IPS-NIHi7 (cell line): ENCODE measurements around the gene ZSCAN31.
"Not testable (repeated sequence)": the region's sequence is repeated elsewhere in the genome, so short reads cannot be mapped to it uniquely, and the experiment has no call there.

ENCODE experiments used
- DNase-seq: peaks from one replicate; pipeline ENCODE4 v3.0.0; 2012; ENCODE audit warnings: mixed read lengths; ENCODE audit errors: extremely low spot score

ZSCAN31 gene

GRCh38 chr6:28317866-28318265 is 18.1 kb downstream of the ZSCAN31 start:
- not testable (repeated sequence) for DNase-seq

GRCh38 chr6:28315628-28316027 is 20.3 kb downstream of the ZSCAN31 start:
- no peak for DNase-seq

GRCh38 chr6:28312939-28313338 is 23.0 kb downstream of the ZSCAN31 start:
- DNase-seq, result peak; percentile 21

GRCh38 chr6:28311139-28311823 is 24.7 kb downstream of the ZSCAN31 start:
- no peak for DNase-seq

GRCh38 chr6:28306363-28306762 is 29.6 kb downstream of the ZSCAN31 start:
- not testable (repeated sequence) for DNase-seq

- DNase-seq, result no peak
Measured at GRCh38 chr6:28303570-28303969, 32.4 kb downstream of the ZSCAN31 start.

- DNase-seq, result no peak
Measured at GRCh38 chr6:28296520-28297060, 39.4 kb downstream of the ZSCAN31 start.

GRCh38 chr6:28295326-28295725 is 40.6 kb downstream of the ZSCAN31 start:
- no peak for DNase-seq

GRCh38 chr6:28291573-28291972 is 44.4 kb downstream of the ZSCAN31 start:
- DNase-seq, result no peak

- no peak for DNase-seq
Measured at GRCh38 chr6:28282926-28283325, 53.0 kb downstream of the ZSCAN31 start.

GRCh38 chr6:28281288-28282064 is 54.5 kb downstream of the ZSCAN31 start, which contains the start of gene PGBD1:
Gene PGBD1 (plus strand): TSS chr6:28281572. CDS start chr6:28283814, 2,242 bp downstream.
- DNase-seq, result peak; percentile 92

- no peak for DNase-seq
Measured at GRCh38 chr6:28280595-28281287, 55.2 kb downstream of the ZSCAN31 start.

GRCh38 chr6:28277746-28278145 is 58.2 kb downstream of the ZSCAN31 start:
- DNase-seq, result no peak

GRCh38 chr6:28274888-28275287 is 61.1 kb downstream of the ZSCAN31 start:
- no peak for DNase-seq
